Posterior cingulate gyrus (tissue), 11 donors: Measurements from ENCODE around the gene ZNF622.
A peak's percentile ranks its signal among the peaks of the same experiment; 100 is the strongest.

Experiments used
- DNase-seq, 10 donors: peaks; one replicate each; pipeline versions ENCODE4 v3.0.0 to v3.0.0-alpha.2; 2020 to 2021; ENCODE audit warnings: mixed read lengths in 3 of 10
- intact Hi-C: fragments of 100-400 bp; cut with DNase I; formaldehyde crosslinking; loops from one replicate; pipeline ENCODE4 v1.15.1; 2023

ZNF622 gene

GRCh38 chr5:16465544-16466432 lies at the start of gene ZNF622:
TSS of gene ZNF622 (minus strand) at chr5:16465800. CDS start at chr5:16465665, 135 bp downstream.
- intact Hi-C loops, result no loop called here

GRCh38 chr5:16510098-16510497 lies 44.5 kb upstream of the ZNF622 start:
- intact Hi-C loops, result no loop called here
- DNase-seq, result no peak

More at GRCh38 chr5:16465544-16466432, at the start of gene ZNF622:
- peak; percentile 83 to 98 (median 90) for DNase-seq

- intact Hi-C loops, result no loop called here
- no peak for DNase-seq
These were observed 43.3 kb upstream of the ZNF622 start for GRCh38 chr5:16508730-16509531.

- DNase-seq, result no peak
- intact Hi-C loops, result no loop called here
These were observed 42.1 kb upstream of the ZNF622 start for GRCh38 chr5:16507716-16508115.

GRCh38 chr5:16505904-16506303 lies 40.3 kb upstream of the ZNF622 start:
- intact Hi-C loops, result no loop called here
- no peak for DNase-seq

GRCh38 chr5:16505140-16505891 lies 39.7 kb upstream of the ZNF622 start:
- intact Hi-C loops, result no loop called here
- DNase-seq, result no peak

- intact Hi-C loops, result loop anchor here (5.0 kb wide), 1 partner anchor 38 kb away; no protein-coding TSS in a partner anchor
- no peak for DNase-seq
These were observed 39.0 kb upstream of the ZNF622 start for GRCh38 chr5:16504571-16504970.

- intact Hi-C loops, result loop anchor here (5.0 kb wide), 1 partner anchor 39 kb away; no protein-coding TSS in a partner anchor
- no peak for DNase-seq
These were observed 37.3 kb upstream of the ZNF622 start for GRCh38 chr5:16502866-16503265.

- intact Hi-C loops, result loop anchor here (5.0 kb wide), 1 partner anchor 42 kb away; no protein-coding TSS in a partner anchor
- no peak for DNase-seq
These were observed 34.4 kb upstream of the ZNF622 start for GRCh38 chr5:16500024-16500423.

- intact Hi-C loops, result no loop called here
- no peak for DNase-seq
These were observed 31.9 kb upstream of the ZNF622 start for GRCh38 chr5:16497546-16497945.

- intact Hi-C loops, result no loop called here
- DNase-seq, result no peak
These were observed 27.7 kb upstream of the ZNF622 start for GRCh38 chr5:16493261-16493660.

GRCh38 chr5:16492398-16493140 lies 27.0 kb upstream of the ZNF622 start:
- intact Hi-C loops, result no loop called here
- DNase-seq, result peak in 1 of 10 donors; percentile 33

GRCh38 chr5:16490911-16491310 lies 25.3 kb upstream of the ZNF622 start:
- DNase-seq, result no peak
- intact Hi-C loops, result loop anchor here (1.0 kb wide), 1 partner anchor 61 kb away; no protein-coding TSS in a partner anchor

GRCh38 chr5:16489322-16489791 lies 23.8 kb upstream of the ZNF622 start:
- intact Hi-C loops, result loop anchor here (1.0 to 10.0 kb wide), 2 partner anchors 177 to 705 kb away; no protein-coding TSS in a partner anchor
- no peak for DNase-seq

GRCh38 chr5:16487456-16487855 lies 21.9 kb upstream of the ZNF622 start:
- intact Hi-C loops, result loop anchor here (10.0 kb wide), 1 partner anchor 707 kb away; no protein-coding TSS in a partner anchor
- no peak for DNase-seq

GRCh38 chr5:16486711-16487111 lies 21.1 kb upstream of the ZNF622 start:
- intact Hi-C loops, result loop anchor here (10.0 kb wide), 1 partner anchor 708 kb away; no protein-coding TSS in a partner anchor
- DNase-seq, result no peak

GRCh38 chr5:16485656-16486055 lies 20.1 kb upstream of the ZNF622 start:
- intact Hi-C loops, result loop anchor here (10.0 kb wide), 1 partner anchor 709 kb away; no protein-coding TSS in a partner anchor
- DNase-seq, result no peak

- DNase-seq, result no peak
- intact Hi-C loops, result loop anchor here (10.0 kb wide), 1 partner anchor 711 kb away; no protein-coding TSS in a partner anchor
These were observed 18.5 kb upstream of the ZNF622 start for GRCh38 chr5:16484081-16484480.

- no peak for DNase-seq
- intact Hi-C loops, result loop anchor here (10.0 kb wide), 1 partner anchor 711 kb away; no protein-coding TSS in a partner anchor
These were observed 17.8 kb upstream of the ZNF622 start for GRCh38 chr5:16483361-16483760.
